MM.1S (cell line): ENCODE data around the gene MOGAT3.

Source experiments
- DNase-seq: peaks from one replicate; pipeline ENCODE4 v3.0.0-alpha.2; 2015
- H2AFZ ChIP-seq: fragments of 300-600 bp; sonication (generic); 2 replicates; pipeline ENCODE4 v1.6.0; 2016; ENCODE audit warnings: antibody characterized with exemption, low read length
- H3F3A ChIP-seq: fragments of 300-600 bp; sonication (generic); 2 replicates; pipeline ENCODE4 v1.6.1; 2016; ENCODE audit warnings: mild to moderate bottlenecking, antibody characterized with exemption, low read length, moderate library complexity, mixed read lengths; ENCODE audit not compliant: insufficient read depth
- H3K27ac ChIP-seq: fragments of 300-600 bp; sonication (generic); 2 replicates; pipeline ENCODE4 v1.5.1; 2016; ENCODE audit warnings: mild to moderate bottlenecking, low read length
- H3K27me3 ChIP-seq: fragments of 300-600 bp; sonication (generic); replicated peaks from 2 replicates; pipeline ENCODE4 v1.6.0; 2016; ENCODE audit warnings: low read length; ENCODE audit not compliant: insufficient read depth
- H3K36me3 ChIP-seq: fragments of 300-600 bp; sonication (generic); replicated peaks from 2 replicates; pipeline ENCODE4 v1.6.1; 2016; ENCODE audit warnings: mild to moderate bottlenecking, low read length, mixed read lengths; ENCODE audit not compliant: insufficient read depth
- H3K4me1 ChIP-seq: fragments of 300-600 bp; sonication (generic); 2 replicates; pipeline ENCODE4 v1.6.1; 2016; ENCODE audit warnings: low read length, mixed read lengths
- H3K4me2 ChIP-seq: fragments of 300-600 bp; sonication (generic); 2 replicates; pipeline ENCODE4 v1.6.0; 2016; ENCODE audit warnings: low read depth, low read length
- H3K4me3 ChIP-seq: fragments of 300-600 bp; sonication (generic); 2 replicates; pipeline ENCODE4 v1.5.1; 2016; ENCODE audit warnings: low read length, mixed read lengths
- H3K79me2 ChIP-seq: fragments of 300-600 bp; sonication (generic); 2 replicates; pipeline ENCODE4 v1.6.1; 2016; ENCODE audit warnings: mixed run types, low read length, mixed read lengths
- H3K9ac ChIP-seq: fragments of 300-600 bp; sonication (generic); 2 replicates; pipeline ENCODE4 v1.6.1; 2016; ENCODE audit warnings: low read length, mixed read lengths
- H3K9me2 ChIP-seq: fragments of 300-600 bp; sonication (generic); replicated peaks from 2 replicates; pipeline ENCODE4 v1.6.1; 2016; ENCODE audit warnings: mild to moderate bottlenecking, low read length, mixed read lengths; ENCODE audit not compliant: insufficient read depth
- H3K9me3 ChIP-seq: fragments of 300-600 bp; sonication (generic); replicated peaks from 2 replicates; pipeline ENCODE4 v1.6.1; 2016; ENCODE audit warnings: mild to moderate bottlenecking, low read length, mixed read lengths; ENCODE audit not compliant: insufficient read depth
- H4K20me1 ChIP-seq: fragments of 300-600 bp; sonication (generic); 2 replicates; pipeline ENCODE4 v1.6.1; 2016; ENCODE audit warnings: mild to moderate bottlenecking, low read length, moderate library complexity, mixed read lengths; ENCODE audit not compliant: insufficient read depth
- CTCF ChIP-seq: fragments of 300-600 bp; sonication (generic); IDR thresholded peaks from 2 replicates; pipeline ENCODE4 v1.5.1; 2016; ENCODE audit warnings: antibody characterized with exemption, low read length, mixed read lengths
- EZH2 ChIP-seq: fragments of 300-600 bp; sonication (generic); optimal IDR thresholded peaks from 2 replicates; pipeline ENCODE3; 2017; ENCODE audit warnings: low read depth, mild to moderate bottlenecking, antibody characterized with exemption, low read length, mixed read lengths
- EZH2phosphoT487 ChIP-seq: fragments of 300-600 bp; sonication (generic); IDR thresholded peaks from 2 replicates; pipeline ENCODE4 v1.6.1; 2018; ENCODE audit warnings: antibody characterized with exemption, low read length

Gene MOGAT3

GRCh38 chr7:101239951-101240220, 39.0 kb upstream of the MOGAT3 start:
- Histone ChIP-seq H3K79me2 (peaks cover 25% of the 10 kb centered on the region), H3K9me2 (no peaks in the 10 kb centered on the region), H3K9me3 (no peaks in the 10 kb centered on the region), H3K27me3 (no peaks in the 10 kb centered on the region), H2AFZ (no peak overlapping the region), H3K4me1 (peaks cover 5% of the 10 kb centered on the region; the same call in 1 of the 2 replicates), H4K20me1 (no peaks in the 10 kb centered on the region), H3K36me3 (no peaks in the 10 kb centered on the region), H3K4me3 (no peak overlapping the region), H3K9ac (no peak overlapping the region), H3K4me2 (no peak overlapping the region), H3K27ac (no peak overlapping the region), H3F3A (no peaks in the 10 kb centered on the region)
- no peak for DNase-seq
- TF ChIP-seq EZH2 = no peak
- no peak for TF ChIP-seq EZH2phosphoT487
- TF ChIP-seq CTCF = no peak

GRCh38 chr7:101239191-101239950, 38.5 kb upstream of the MOGAT3 start:
- H3K9ac ChIP-seq = no peak overlapping the region
- no peak overlapping the region for H2AFZ ChIP-seq
- no peak overlapping the region for H3K4me2 ChIP-seq
- no peaks in the 10 kb centered on the region for H4K20me1 ChIP-seq
- no peaks in the 10 kb centered on the region for H3K9me2 ChIP-seq
- no peak for TF ChIP-seq EZH2
- TF ChIP-seq CTCF = no peak
- no peak for TF ChIP-seq EZH2phosphoT487
- no peaks in the 10 kb centered on the region for H3K36me3 ChIP-seq
- H3K4me3 ChIP-seq = no peak overlapping the region
- H3K27me3 ChIP-seq = no peaks in the 10 kb centered on the region
- no peak overlapping the region for H3K27ac ChIP-seq
- peaks cover 23% of the 10 kb centered on the region for H3K79me2 ChIP-seq
- DNase-seq = no peak
- peaks cover 5% of the 10 kb centered on the region; the same call in 1 of the 2 replicates for H3K4me1 ChIP-seq
- no peaks in the 10 kb centered on the region for H3F3A ChIP-seq
- no peaks in the 10 kb centered on the region for H3K9me3 ChIP-seq

GRCh38 chr7:101238226-101239182, 37.7 kb upstream of the MOGAT3 start:
- H3K36me3 ChIP-seq = no peaks in the 10 kb centered on the region
- H3K4me3 ChIP-seq = no peak overlapping the region
- H3K4me1 ChIP-seq = peaks cover 1% of the 10 kb centered on the region; the same call in 1 of the 2 replicates
- H3K4me2 ChIP-seq = no peak overlapping the region
- H3K79me2 ChIP-seq = peaks cover 15% of the 10 kb centered on the region
- no peak overlapping the region for H3K9ac ChIP-seq
- no peak overlapping the region for H2AFZ ChIP-seq
- TF ChIP-seq EZH2 (no peak), EZH2phosphoT487 (no peak), CTCF (no peak)
- no peaks in the 10 kb centered on the region for H3K9me2 ChIP-seq
- H3K9me3 ChIP-seq = no peaks in the 10 kb centered on the region
- no peak overlapping the region for H3K27ac ChIP-seq
- DNase-seq = no peak
- H3F3A ChIP-seq = no peaks in the 10 kb centered on the region
- H3K27me3 ChIP-seq = no peaks in the 10 kb centered on the region
- no peaks in the 10 kb centered on the region for H4K20me1 ChIP-seq
